ENCODE results near the gene PPM1E. TPM values are rescaled to one million over a fixed set of nuclear protein-coding genes. Genes with fewer than 3 reads are reported as not detected.
"Not testable (repeated sequence)": the region's sequence is repeated elsewhere in the genome, so short reads cannot be mapped to it uniquely, and the experiment has no call there.

The PPM1E gene
- total and polyA plus RNA-seq, 2 of the 4 experiments (the other 2 are of a cell fraction): under 0.01 to 0.05 TPM

- H3K18ac ChIP-seq (ENCODE audit: low read depth, low read length); H4K5ac ChIP-seq (ENCODE audit: low read depth, low read length); H3K9ac ChIP-seq (ENCODE audit: low read depth, low read length); H3K27me3 ChIP-seq (ENCODE audit: control insufficient read depth, insufficient read depth, low read length); H3K79me1 ChIP-seq (ENCODE audit: low read depth in 1 of 2, low read length in 2 of 2); H2AK9ac ChIP-seq (replicated peaks; ENCODE audit: low read depth, low read length, poor library complexity); H3K27ac ChIP-seq (ENCODE audit: insufficient read depth, low read length); BruUV-seq (replicated peaks); dilution Hi-C loops (cut with HindIII; ENCODE audit: low sequenced_read_pairs, unreplicated experiment); POLR2A ChIA-PET (ENCODE audit: unreplicated experiment); H4K8ac ChIP-seq (ENCODE audit: low read depth in 2 of 2, low read length in 2 of 2); H3K14ac ChIP-seq (replicated peaks; ENCODE audit: low read depth, low read length); H3K23ac ChIP-seq (ENCODE audit: low read depth, low read length); H4K91ac ChIP-seq (ENCODE audit: insufficient read depth, low read depth, low read length); H3K4me3 ChIP-seq (ENCODE audit: insufficient read depth, low read depth, low read length); H3K36me3 ChIP-seq (ENCODE audit: control insufficient read depth, insufficient read depth, low read length); H3K4me2 ChIP-seq (ENCODE audit: low read depth, low read length); H3K4ac ChIP-seq (ENCODE audit: low read depth, low read length); DNase-seq; H3K9me3 ChIP-seq (ENCODE audit: control insufficient read depth, insufficient read depth, low read length); in situ Hi-C loops (cut with MboI; ENCODE audit: low sequenced_read_pairs); H3K4me1 ChIP-seq (ENCODE audit: control insufficient read depth, insufficient read depth, low read length); intact Hi-C loops (cut with micrococcal nuclease); H3K56ac ChIP-seq (ENCODE audit: extremely low read depth, insufficient read depth, low read length); H2BK20ac ChIP-seq (ENCODE audit: low read depth, low read length); H4K20me1 ChIP-seq (ENCODE audit: insufficient read depth, low read length); H2AFZ ChIP-seq (replicated peaks; ENCODE audit: low read length, poor library complexity); H2BK120ac ChIP-seq (ENCODE audit: low read depth, low read length); H2BK5ac ChIP-seq (ENCODE audit: low read depth, low read length, poor library complexity, severe bottlenecking); H2AK5ac ChIP-seq (ENCODE audit: low read depth, low read length); ATAC-seq (ENCODE audit: low read depth); H3K9me1 ChIP-seq (ENCODE audit: insufficient read depth, low read length); H2BK15ac ChIP-seq (ENCODE audit: low read depth, low read length): not testable (repeated sequence)
- no CpG with 5 or more reads among the region's 2 CpGs for WGBS, 2 experiments (ENCODE audit: extremely low coverage in 2 of 2, insufficient read length in 1 of 2)
- CTCF ChIA-PET: interaction anchor here (1.3 kb wide), 1 partner anchor 16 kb away, joined by 3 read pairs; no protein-coding TSS in a partner anchor
These were observed 38.9 kb downstream of the PPM1E start for GRCh38 chr17:58794508-58794907.

All from IMR-90 (cell line).